GM21576 (cell line): ENCODE data around the gene EPB41L4B.
"Not testable (repeated sequence)": the region's sequence is repeated elsewhere in the genome, so short reads cannot be mapped to it uniquely, and the experiment has no call there.

Source experiments
- ATAC-seq: cut with Tn5 transposase; IDR thresholded peaks from one replicate; pipeline ENCODE4 v1.9.1; 2021; ENCODE audit warnings: mild to moderate bottlenecking, moderate library complexity; ENCODE audit not compliant: unreplicated experiment

The EPB41L4B gene

GRCh38 chr9:109247228-109247627 lies 73.6 kb downstream of the EPB41L4B start:
- no peak for ATAC-seq

GRCh38 chr9:109246533-109246932 lies 74.3 kb downstream of the EPB41L4B start:
- no peak for ATAC-seq

- ATAC-seq: no peak
These were observed 75.5 kb downstream of the EPB41L4B start for GRCh38 chr9:109245310-109245897.

- peak; percentile 90 for ATAC-seq
These were observed 76.4 kb downstream of the EPB41L4B start for GRCh38 chr9:109244179-109245132.

- no peak for ATAC-seq
These were observed 78.1 kb downstream of the EPB41L4B start for GRCh38 chr9:109242741-109243140.

DNA sequence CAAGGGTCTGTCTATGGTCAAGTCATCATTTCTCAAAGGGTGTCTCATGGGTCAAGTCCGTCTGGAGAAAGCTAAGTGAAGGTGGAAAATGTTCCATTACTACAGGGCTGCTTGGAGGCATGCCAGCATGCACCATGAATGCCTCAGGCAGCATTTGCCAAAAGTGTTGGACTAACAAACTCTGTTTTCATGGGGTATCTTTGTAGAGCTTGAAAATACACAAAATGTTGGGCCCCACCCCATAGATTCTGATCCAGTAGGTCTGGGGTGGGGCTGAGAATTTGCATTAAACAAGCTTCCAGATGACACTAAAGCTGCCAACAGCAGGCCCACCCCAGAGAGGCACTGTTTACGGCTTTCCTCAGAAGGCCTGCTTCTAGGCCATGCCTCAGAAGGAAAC lies 78.8 kb downstream of the EPB41L4B start:
- no peak for ATAC-seq

- ATAC-seq: no peak
These were observed 79.7 kb downstream of the EPB41L4B start for GRCh38 chr9:109241207-109241606.

- no peak for ATAC-seq
These were observed 81.6 kb downstream of the EPB41L4B start for GRCh38 chr9:109239240-109239639.

GRCh38 chr9:109238655-109239054 lies 82.2 kb downstream of the EPB41L4B start:
- no peak for ATAC-seq

GRCh38 chr9:109238125-109238524 lies 82.7 kb downstream of the EPB41L4B start:
- no peak for ATAC-seq

- no peak for ATAC-seq
These were observed 88.2 kb downstream of the EPB41L4B start for GRCh38 chr9:109232449-109233237.

DNA sequence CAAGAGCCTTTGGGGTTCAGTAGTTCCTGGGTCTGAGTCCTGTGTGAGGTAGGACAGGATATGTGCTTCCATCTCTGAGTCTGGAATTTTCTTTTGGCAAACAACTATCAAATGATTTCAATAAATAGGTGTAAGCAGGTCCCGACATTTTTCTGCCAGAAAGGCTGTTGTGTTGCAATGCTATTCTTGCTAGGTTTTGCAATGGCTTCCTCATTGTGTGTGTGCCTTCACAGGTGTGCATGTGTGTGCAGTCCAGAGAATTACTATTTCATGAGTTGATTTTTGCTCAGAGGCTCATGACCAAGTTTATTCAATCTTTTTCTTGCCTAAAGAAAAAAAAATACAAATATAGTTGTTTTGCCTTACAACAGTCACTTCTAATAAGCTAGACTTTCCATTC lies 89.3 kb downstream of the EPB41L4B start:
- ATAC-seq: no peak

DNA sequence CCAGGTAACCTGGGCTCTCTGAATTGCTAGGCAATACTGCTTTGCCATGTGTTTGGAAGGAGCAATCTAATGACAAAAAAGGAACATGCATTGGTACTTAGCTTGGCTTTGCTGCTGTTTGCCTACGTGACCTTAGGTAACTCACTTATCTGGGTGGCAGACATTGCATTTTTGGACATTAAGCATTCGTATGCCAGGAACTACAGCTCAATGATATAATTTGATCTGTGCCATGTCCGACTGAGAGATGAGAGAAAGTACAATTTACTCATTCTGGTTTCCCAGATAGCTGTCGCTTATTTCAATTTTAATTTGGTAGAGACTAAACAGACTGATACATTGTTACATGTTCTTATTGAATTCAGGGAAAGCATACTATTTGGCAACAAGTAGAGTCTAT lies 90.6 kb downstream of the EPB41L4B start:
- no peak for ATAC-seq

- ATAC-seq: no peak
These were observed 91.2 kb downstream of the EPB41L4B start for GRCh38 chr9:109229682-109230081.

DNA sequence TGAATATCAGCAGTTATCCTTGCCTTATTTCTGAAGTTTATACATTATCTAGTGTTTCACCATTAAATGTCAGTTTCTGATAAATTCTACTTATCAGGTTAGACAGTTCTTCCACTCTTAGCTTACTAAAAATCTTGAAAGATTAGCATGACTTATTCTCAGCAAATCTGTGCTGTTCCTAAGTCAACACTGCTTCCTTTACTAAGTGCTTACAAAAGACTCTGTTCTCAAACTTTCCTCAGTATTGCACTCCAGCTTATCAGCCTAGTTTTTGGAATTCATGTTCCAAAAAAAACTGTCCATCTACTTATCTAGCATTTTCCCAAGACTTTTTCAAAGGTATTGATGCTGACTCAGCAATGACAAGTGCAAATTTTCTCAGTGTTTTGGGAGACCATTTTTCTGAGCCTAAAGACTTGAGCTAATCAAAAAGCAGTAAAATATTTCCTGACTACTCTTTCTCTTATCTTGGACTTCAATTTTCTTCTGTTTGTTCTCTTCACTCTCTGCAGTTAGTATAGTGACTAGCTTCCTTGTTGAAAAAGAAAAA lies 92.7 kb downstream of the EPB41L4B start:
- no peak for ATAC-seq

DNA sequence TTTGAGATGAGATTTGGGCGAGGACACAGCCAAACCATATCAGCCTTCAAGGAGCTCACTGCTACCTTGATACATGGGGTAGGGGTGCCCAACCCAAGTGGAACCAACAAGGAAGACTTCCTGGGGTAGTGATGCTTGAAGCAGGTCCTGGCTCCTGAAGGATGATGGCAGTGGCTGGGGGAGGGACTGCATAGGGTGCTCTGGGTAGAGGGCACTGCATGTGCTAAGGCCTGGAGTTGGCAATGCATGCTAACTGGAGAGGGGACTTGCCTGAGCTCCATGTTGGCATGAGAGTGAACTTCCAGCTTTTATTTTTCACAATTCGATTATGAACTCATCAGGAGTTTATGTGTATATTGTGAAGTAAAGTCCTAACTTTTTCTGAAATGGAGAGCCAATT lies 95.2 kb downstream of the EPB41L4B start:
- no peak for ATAC-seq

DNA sequence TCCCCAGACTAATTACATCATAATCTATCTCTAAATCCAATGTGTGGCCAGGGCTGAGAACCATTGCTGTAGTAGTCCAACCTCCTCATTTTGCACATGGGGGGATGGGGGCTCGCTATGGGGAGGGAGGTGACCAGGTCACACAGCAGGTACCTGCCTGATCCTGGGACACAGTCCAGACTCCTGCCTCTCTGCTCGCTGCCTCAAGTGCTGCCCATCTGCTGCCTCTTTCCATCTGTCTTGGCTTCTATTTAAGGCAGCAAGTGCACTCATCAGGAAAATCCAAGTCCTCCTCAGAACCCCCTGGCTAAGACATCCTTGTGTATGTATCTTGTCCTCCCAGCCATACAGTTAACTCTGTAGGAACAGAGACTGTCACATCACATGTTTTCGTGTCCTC lies 96.1 kb downstream of the EPB41L4B start:
- ATAC-seq: no peak

DNA sequence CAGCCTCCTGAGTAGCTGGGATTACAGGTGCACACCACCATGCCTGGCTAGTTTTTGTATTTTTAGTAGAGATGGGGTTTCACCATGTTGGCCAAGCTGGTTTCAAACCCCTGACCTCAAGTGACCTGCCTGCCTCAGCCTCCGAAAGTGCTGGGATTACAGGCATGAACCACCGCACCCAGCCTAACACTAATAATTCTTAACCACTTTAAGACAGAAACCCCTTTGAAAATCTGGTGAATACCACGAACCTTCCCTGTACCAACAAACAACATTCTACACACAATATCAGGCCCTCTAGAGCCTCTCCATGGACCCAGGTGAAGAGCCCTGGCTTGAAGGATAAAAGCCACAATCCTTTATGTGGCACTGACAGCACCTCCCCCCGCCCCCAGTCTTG lies 102.6 kb downstream of the EPB41L4B start:
- ATAC-seq: not testable (repeated sequence)

- ATAC-seq: no peak
These were observed 106.4 kb downstream of the EPB41L4B start for GRCh38 chr9:109214414-109214813.

DNA sequence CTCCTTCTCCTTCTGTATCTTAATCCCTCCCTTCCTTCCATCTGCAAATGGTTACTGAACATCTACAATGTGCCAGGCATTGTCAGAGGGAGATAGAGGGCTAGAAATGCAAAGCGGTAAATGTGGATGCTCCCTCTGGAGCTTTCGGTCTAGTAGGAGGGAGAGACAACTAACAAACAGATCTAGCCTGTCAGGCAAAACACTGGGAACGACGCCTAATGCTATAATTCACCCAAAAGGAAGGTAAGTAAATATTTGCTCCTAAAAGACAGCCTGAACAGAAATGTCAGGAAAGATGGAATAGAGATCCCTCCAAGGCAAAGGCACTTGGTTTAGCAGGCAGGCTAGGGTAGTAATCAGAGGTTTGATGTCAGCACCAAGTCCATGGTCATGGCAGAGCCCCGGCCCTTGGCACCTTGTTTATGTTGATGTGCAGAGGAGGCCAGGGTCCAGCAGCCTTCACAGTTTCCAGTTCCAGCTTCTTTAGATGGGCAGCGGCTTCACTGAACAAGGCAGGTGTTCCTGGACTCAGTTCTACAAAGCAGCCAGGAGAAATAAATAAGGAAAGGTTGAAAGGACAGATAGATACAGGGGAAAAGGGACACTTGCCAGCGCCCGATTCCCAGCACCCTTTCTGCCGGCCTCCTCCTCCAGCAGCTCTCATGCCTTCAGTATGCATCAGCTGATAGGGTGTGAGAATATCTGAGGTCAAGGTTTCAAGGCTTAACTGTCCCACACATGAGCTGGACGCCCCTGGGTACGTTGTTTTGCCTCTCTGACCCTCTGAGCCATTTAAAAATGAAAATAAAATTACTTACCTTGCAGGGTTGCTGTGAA lies 107.4 kb downstream of the EPB41L4B start:
- no peak for ATAC-seq
